HepG2 (cell line): ENCODE data around the gene GPR6. TPM values are rescaled to one million over a fixed set of nuclear protein-coding genes. Genes with fewer than 3 reads are reported as not detected.

Experiments used
- DNMT1 ChIP-seq: sonication (generic); formaldehyde crosslinking; IDR thresholded peaks from 2 replicates; pipeline ENCODE4 v1.5.1; 2020; ENCODE audit warnings: mild to moderate bottlenecking, missing genetic modification reagents
- DR1 ChIP-seq: sonication (generic); formaldehyde crosslinking; IDR thresholded peaks from 2 replicates; pipeline ENCODE4 v1.8.0; 2021; ENCODE audit warnings: mild to moderate bottlenecking, missing genetic modification reagents, inconsistent platforms
- FOXK2 ChIP-seq: fragments of 450-650 bp; IDR thresholded peaks from 2 replicates; pipeline ENCODE4 v1.6.1; 2016
- GPN1 ChIP-seq: sonication (generic); formaldehyde crosslinking; IDR thresholded peaks from 2 replicates; pipeline ENCODE4 v1.5.1; 2020; ENCODE audit warnings: missing genetic modification reagents, borderline replicate concordance
- KDM4B ChIP-seq: sonication (generic); formaldehyde crosslinking; IDR thresholded peaks from 2 replicates; pipeline ENCODE4 v1.4.0; 2020; ENCODE audit warnings: missing genetic modification reagents
- TBL1XR1 ChIP-seq: fragments of 150-350 bp; IDR thresholded peaks from 2 replicates; pipeline ENCODE4 v1.6.1; 2014; ENCODE audit warnings: borderline replicate concordance, low read length; ENCODE audit not compliant: partially characterized antibody
- ZBTB38 ChIP-seq: sonication (generic); formaldehyde crosslinking; IDR thresholded peaks from 2 replicates; pipeline ENCODE4 v1.5.1; 2020; ENCODE audit warnings: mild to moderate bottlenecking, missing genetic modification reagents
- ZFYVE20 ChIP-seq: sonication (generic); formaldehyde crosslinking; IDR thresholded peaks from 2 replicates; pipeline ENCODE4 v1.8.0; 2023; ENCODE audit warnings: low read depth, mild to moderate bottlenecking, moderate library complexity, missing genetic modification reagents, borderline replicate concordance
- ZNF207 ChIP-seq: fragments of 450-650 bp; IDR thresholded peaks from 2 replicates; pipeline ENCODE4 v1.6.1; 2016; ENCODE audit warnings: antibody characterized with exemption, borderline replicate concordance
- ZNF557 ChIP-seq: sonication (generic); formaldehyde crosslinking; IDR thresholded peaks from 2 replicates; pipeline ENCODE4 v1.4.0; 2020; ENCODE audit warnings: missing genetic modification reagents
- ZNF614 ChIP-seq: IDR thresholded peaks from 2 replicates; pipeline ENCODE4 v1.6.1; 2018; ENCODE audit warnings: missing biosample characterization, missing genetic modification reagents, inconsistent platforms, borderline replicate concordance
- polyA plus RNA-seq, 8 experiments: library from polyadenylated mRNA; depleted of rRNA in 3 of 8; stranded (reverse) in 7 of 8; unstranded in 1 of 8; fragments of >200 nt; fragmentation: Illumina TruSeq in 4 of 8; extraction: Trizol in 4 of 8; gene quantifications; 2 replicates each; pipeline versions ENCODE4 v1.2.1 to v1.2.3, GENCODE V29; 2011 to 2016; ENCODE audit warnings: low read depth in 4 of 8, missing spikeins in 1 of 8, mixed read lengths in 1 of 8; ENCODE audit not compliant: insufficient read depth in 1 of 8
- total RNA-seq, 5 experiments: library from RNA; depleted of rRNA; stranded (reverse); fragments of >200 nt; fragmentation: Illumina TruSeq; extraction: Trizol; gene quantifications; 2 replicates each; pipeline ENCODE4 v1.2.3, GENCODE V29; 2016; ENCODE audit warnings: low read depth in 1 of 5
- TF ChIP-seq, protein P1 (sequence below): sonication (generic); formaldehyde crosslinking; IDR thresholded peaks from 2 replicates; pipeline ENCODE4 v1.8.1; 2023; ENCODE audit warnings: missing genetic modification reagents, inconsistent platforms, borderline replicate concordance
- TF ChIP-seq, protein P2 (sequence below): sonication (generic); formaldehyde crosslinking; IDR thresholded peaks from 2 replicates; pipeline ENCODE4 v1.4.0; 2020; ENCODE audit warnings: missing genetic modification reagents, mild to moderate bottlenecking, borderline replicate concordance
- TF ChIP-seq, protein P3 (sequence below): sonication (generic); formaldehyde crosslinking; IDR thresholded peaks from 2 replicates; pipeline ENCODE4 v1.8.0; 2023; ENCODE audit warnings: mild to moderate bottlenecking, missing genetic modification reagents
- TF ChIP-seq, protein P4 (sequence below): sonication (generic); formaldehyde crosslinking; IDR thresholded peaks from 2 replicates; pipeline ENCODE4 v1.4.0; 2020; ENCODE audit warnings: missing genetic modification reagents
- TF ChIP-seq, protein P5 (sequence below): sonication (generic); formaldehyde crosslinking; IDR thresholded peaks from 2 replicates; pipeline ENCODE4 v1.5.0; 2020; ENCODE audit warnings: mild to moderate bottlenecking, missing genetic modification reagents, moderate library complexity
- TF ChIP-seq, protein P6 (sequence below): sonication (generic); formaldehyde crosslinking; IDR thresholded peaks from 2 replicates; pipeline ENCODE4 v1.4.0; 2020; ENCODE audit warnings: low read depth, mild to moderate bottlenecking, missing genetic modification reagents

Gene GPR6
- total and polyA plus RNA-seq, 2 of the 13 experiments (the other 11 are each of a cell fraction or from before 2014, with no cell fraction given), result not detected

DNA sequence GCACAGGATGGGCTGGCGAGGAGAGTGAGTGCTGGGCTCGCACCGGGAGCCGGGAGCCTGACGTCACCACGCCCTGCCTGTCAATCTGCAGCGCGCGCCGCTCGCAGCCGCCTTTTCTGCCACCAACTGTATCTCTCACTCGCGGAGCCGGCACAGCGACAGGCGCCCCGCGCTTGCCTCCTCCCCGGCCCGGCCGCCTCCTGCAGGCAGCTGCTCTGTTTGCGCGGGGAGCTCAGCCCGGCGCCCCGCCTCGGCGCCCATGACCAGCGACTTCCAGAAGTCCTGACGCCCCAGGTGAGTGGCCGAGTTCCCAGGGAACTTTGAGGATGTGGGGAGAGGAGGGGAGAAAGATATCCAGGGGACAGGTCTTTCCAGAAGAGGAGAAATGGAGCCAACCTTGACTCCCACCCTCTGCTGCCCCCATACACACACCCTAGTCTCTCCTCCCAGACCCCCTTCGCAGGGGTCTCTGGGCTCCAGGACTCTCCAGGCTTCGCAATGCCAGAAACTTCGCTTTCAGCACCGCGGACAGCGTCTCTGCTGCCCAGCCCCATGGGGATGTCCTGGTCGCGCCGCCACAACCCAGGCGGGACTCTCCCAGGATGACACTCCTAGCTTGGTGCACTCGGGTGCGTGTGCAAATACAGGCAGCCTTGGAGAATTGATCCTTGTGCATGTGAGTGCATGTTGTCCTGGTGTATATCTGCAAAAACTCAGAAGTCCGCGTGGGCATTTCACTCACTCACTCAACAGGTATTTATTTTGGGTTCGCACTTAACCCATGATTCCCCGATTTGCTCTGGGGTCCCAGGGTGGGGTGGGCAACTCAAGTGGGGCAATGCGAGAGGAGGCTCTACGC is at the start of gene GPR6 (continued):
- TF ChIP-seq, protein P1, sequence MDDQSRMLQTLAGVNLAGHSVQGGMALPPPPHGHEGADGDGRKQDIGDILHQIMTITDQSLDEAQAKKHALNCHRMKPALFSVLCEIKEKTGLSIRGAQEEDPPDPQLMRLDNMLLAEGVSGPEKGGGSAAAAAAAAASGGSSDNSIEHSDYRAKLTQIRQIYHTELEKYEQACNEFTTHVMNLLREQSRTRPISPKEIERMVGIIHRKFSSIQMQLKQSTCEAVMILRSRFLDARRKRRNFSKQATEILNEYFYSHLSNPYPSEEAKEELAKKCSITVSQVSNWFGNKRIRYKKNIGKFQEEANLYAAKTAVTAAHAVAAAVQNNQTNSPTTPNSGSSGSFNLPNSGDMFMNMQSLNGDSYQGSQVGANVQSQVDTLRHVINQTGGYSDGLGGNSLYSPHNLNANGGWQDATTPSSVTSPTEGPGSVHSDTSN (CRISPR knock-in tag), result peak; percentile 78; the same call in 1 of the 2 replicates
- TF ChIP-seq, protein P2, sequence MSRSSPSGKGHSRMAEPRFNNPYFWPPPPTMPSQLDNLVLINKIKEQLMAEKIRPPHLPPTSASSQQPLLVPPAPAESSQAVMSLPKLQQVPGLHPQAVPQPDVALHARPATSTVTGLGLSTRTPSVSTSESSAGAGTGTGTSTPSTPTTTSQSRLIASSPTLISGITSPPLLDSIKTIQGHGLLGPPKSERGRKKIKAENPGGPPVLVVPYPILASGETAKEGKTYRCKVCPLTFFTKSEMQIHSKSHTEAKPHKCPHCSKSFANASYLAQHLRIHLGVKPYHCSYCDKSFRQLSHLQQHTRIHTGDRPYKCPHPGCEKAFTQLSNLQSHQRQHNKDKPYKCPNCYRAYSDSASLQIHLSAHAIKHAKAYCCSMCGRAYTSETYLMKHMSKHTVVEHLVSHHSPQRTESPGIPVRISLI, result no peak
- TF ChIP-seq TBL1XR1 (no peak), ZNF557 (CRISPR knock-in tag) (peak; percentile 88; the same call in 1 of the 2 replicates), KDM4B (CRISPR knock-in tag) (peak; percentile 64; the same call in 1 of the 2 replicates), DR1 (CRISPR knock-in tag) (no peak), ZNF207 (no peak), ZNF614 (peak; percentile 45; the same call in 1 of the 2 replicates), ZFYVE20 (0 out of 2 replicates have a peak, but pooled peaks have one; percentile 70), FOXK2 (no peak), GPN1 (no peak; the same call in 1 of the 2 replicates), DNMT1 (CRISPR knock-in tag) (no peak), ZBTB38 (CRISPR knock-in tag) (0 out of 2 replicates have a peak, but pooled peaks have one; percentile 41)
- TF ChIP-seq, protein P3, sequence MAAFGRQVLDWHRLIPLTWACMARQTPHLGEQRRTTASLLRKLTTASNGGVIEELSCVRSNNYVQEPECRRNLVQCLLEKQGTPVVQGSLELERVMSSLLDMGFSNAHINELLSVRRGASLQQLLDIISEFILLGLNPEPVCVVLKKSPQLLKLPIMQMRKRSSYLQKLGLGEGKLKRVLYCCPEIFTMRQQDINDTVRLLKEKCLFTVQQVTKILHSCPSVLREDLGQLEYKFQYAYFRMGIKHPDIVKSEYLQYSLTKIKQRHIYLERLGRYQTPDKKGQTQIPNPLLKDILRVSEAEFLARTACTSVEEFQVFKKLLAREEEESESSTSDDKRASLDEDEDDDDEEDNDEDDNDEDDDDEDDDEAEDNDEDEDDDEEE (CRISPR knock-in tag), result peak; percentile 83; the same call in 1 of the 2 replicates
- TF ChIP-seq, protein P4, sequence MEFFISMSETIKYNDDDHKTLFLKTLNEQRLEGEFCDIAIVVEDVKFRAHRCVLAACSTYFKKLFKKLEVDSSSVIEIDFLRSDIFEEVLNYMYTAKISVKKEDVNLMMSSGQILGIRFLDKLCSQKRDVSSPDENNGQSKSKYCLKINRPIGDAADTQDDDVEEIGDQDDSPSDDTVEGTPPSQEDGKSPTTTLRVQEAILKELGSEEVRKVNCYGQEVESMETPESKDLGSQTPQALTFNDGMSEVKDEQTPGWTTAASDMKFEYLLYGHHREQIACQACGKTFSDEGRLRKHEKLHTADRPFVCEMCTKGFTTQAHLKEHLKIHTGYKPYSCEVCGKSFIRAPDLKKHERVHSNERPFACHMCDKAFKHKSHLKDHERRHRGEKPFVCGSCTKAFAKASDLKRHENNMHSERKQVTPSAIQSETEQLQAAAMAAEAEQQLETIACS (CRISPR knock-in tag), result 0 out of 2 replicates have a peak, but pooled peaks have one; percentile 30
- TF ChIP-seq, protein P5, sequence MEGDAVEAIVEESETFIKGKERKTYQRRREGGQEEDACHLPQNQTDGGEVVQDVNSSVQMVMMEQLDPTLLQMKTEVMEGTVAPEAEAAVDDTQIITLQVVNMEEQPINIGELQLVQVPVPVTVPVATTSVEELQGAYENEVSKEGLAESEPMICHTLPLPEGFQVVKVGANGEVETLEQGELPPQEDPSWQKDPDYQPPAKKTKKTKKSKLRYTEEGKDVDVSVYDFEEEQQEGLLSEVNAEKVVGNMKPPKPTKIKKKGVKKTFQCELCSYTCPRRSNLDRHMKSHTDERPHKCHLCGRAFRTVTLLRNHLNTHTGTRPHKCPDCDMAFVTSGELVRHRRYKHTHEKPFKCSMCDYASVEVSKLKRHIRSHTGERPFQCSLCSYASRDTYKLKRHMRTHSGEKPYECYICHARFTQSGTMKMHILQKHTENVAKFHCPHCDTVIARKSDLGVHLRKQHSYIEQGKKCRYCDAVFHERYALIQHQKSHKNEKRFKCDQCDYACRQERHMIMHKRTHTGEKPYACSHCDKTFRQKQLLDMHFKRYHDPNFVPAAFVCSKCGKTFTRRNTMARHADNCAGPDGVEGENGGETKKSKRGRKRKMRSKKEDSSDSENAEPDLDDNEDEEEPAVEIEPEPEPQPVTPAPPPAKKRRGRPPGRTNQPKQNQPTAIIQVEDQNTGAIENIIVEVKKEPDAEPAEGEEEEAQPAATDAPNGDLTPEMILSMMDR, result no peak
- TF ChIP-seq, protein P6, sequence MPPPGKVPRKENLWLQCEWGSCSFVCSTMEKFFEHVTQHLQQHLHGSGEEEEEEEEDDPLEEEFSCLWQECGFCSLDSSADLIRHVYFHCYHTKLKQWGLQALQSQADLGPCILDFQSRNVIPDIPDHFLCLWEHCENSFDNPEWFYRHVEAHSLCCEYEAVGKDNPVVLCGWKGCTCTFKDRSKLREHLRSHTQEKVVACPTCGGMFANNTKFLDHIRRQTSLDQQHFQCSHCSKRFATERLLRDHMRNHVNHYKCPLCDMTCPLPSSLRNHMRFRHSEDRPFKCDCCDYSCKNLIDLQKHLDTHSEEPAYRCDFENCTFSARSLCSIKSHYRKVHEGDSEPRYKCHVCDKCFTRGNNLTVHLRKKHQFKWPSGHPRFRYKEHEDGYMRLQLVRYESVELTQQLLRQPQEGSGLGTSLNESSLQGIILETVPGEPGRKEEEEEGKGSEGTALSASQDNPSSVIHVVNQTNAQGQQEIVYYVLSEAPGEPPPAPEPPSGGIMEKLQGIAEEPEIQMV (CRISPR knock-in tag), result peak; percentile 58; the same call in 1 of the 2 replicates
